OCI-LY1 (cell line): ENCODE results near the gene ZNF366.

ENCODE experiments used
- H2AFZ ChIP-seq: fragments of 200-600 bp; sonication (generic), shearing (Covaris generic); 2 replicates; pipeline ENCODE4 v1.6.0; 2014; ENCODE audit warnings: antibody characterized with exemption, mild to moderate bottlenecking, low read length
- H3F3A ChIP-seq: fragments of 200-600 bp; sonication (generic), shearing (Covaris generic); 2 replicates; pipeline ENCODE4 v1.6.0; 2014; ENCODE audit warnings: mild to moderate bottlenecking, antibody characterized with exemption, low read length, moderate library complexity; ENCODE audit not compliant: insufficient read depth
- H3K27ac ChIP-seq: fragments of 200-600 bp; sonication (generic); 2 replicates; pipeline ENCODE4 v1.5.1; 2014; ENCODE audit warnings: low read length, mixed run types, mild to moderate bottlenecking, low read depth; ENCODE audit not compliant: poor library complexity, severe bottlenecking
- H3K27me3 ChIP-seq: fragments of 200-600 bp; sonication (generic); 2 replicates; pipeline ENCODE4 v1.6.0; 2014; ENCODE audit warnings: antibody characterized with exemption, mild to moderate bottlenecking, low read length, moderate library complexity; ENCODE audit not compliant: insufficient read depth
- H3K36me3 ChIP-seq: fragments of 200-600 bp; sonication (generic); 2 replicates; pipeline ENCODE4 v1.6.1; 2014; ENCODE audit warnings: mild to moderate bottlenecking, antibody characterized with exemption, low read length, moderate library complexity, mixed read lengths; ENCODE audit not compliant: insufficient read depth
- H3K4me1 ChIP-seq: fragments of 200-600 bp; sonication (generic); 2 replicates; pipeline ENCODE4 v1.5.1; 2014; ENCODE audit warnings: mild to moderate bottlenecking, low read length, moderate library complexity; ENCODE audit not compliant: insufficient read depth, severe bottlenecking
- H3K4me2 ChIP-seq: fragments of 200-600 bp; sonication (generic), shearing (Covaris generic); 2 replicates; pipeline ENCODE4 v1.6.1; 2014; ENCODE audit warnings: low read length
- H3K4me3 ChIP-seq: fragments of 200-600 bp; sonication (generic); 2 replicates; pipeline ENCODE4 v1.5.1; 2014; ENCODE audit warnings: low read length, low read depth, mild to moderate bottlenecking, mixed read lengths; ENCODE audit not compliant: poor library complexity, severe bottlenecking
- H3K79me2 ChIP-seq: fragments of 200-600 bp; shearing (Covaris generic); 2 replicates; pipeline ENCODE4 v1.6.1; 2016; ENCODE audit warnings: mixed run types, low read length, mixed read lengths; ENCODE audit not compliant: insufficient read depth
- H3K9ac ChIP-seq: fragments of 200-600 bp; sonication (generic), shearing (Covaris generic); 2 replicates; pipeline ENCODE4 v1.6.1; 2014; ENCODE audit warnings: mild to moderate bottlenecking, low read length, mixed read lengths
- H3K9me2 ChIP-seq: fragments of 200-600 bp; sonication (generic), shearing (Covaris generic); 2 replicates; pipeline ENCODE4 v1.6.1; 2014; ENCODE audit warnings: low read depth, mild to moderate bottlenecking, low read length, mixed read lengths
- H3K9me3 ChIP-seq: fragments of 200-600 bp; shearing (Covaris generic); 2 replicates; pipeline ENCODE4 v1.6.1; 2014; ENCODE audit warnings: low read length, mixed read lengths
- H4K20me1 ChIP-seq: fragments of 200-600 bp; sonication (generic), shearing (Covaris generic); 2 replicates; pipeline ENCODE4 v1.6.0; 2016; ENCODE audit warnings: mild to moderate bottlenecking, low read length; ENCODE audit not compliant: insufficient read depth
- CTCF ChIP-seq: fragments of 200-600 bp; sonication (generic), shearing (Covaris generic); IDR thresholded peaks from 2 replicates; pipeline ENCODE4 v1.5.1; 2017; ENCODE audit warnings: mild to moderate bottlenecking, antibody characterized with exemption, low read length, moderate library complexity, mixed read lengths
- EZH2 ChIP-seq: fragments of 200-600 bp; sonication (generic), shearing (Covaris generic); IDR thresholded peaks from 2 replicates; pipeline ENCODE4 v1.8.0; 2017; ENCODE audit warnings: borderline replicate concordance, mixed run types, mild to moderate bottlenecking, antibody characterized with exemption, low read length, moderate library complexity, mixed read lengths

The ZNF366 gene

DNA sequence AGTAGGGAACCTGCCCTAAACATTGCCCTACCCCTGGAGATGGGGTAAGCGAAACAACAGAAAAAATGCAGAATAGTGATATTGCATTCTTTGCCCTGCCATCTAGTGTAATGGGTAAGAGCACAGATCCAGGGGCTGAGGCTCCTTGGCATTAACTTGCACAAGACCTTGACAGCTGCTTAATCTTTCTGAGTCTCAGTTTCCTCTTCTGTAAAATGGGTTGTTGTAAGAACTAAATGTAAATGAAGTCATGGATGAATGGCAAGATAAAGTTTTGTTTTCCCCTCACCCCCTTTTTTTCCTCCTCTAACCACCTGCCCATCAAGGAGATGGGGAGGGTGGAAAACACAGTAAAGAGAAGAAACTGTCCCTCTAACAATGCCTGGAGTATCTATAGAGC lies 47.7 kb upstream of the ZNF366 start:
- peaks cover 13% of the 10 kb centered on the region for H3K4me1 ChIP-seq
- H3K9me2 ChIP-seq: no peaks in the 10 kb centered on the region
- no peak overlapping the region for H2AFZ ChIP-seq
- no peaks in the 10 kb centered on the region for H3K36me3 ChIP-seq
- H3K4me2 ChIP-seq: no peak overlapping the region
- no peak overlapping the region for H3K4me3 ChIP-seq
- TF ChIP-seq EZH2 (no peak), CTCF (no peak)
- 0 out of 2 replicates have a peak, but pooled peaks cover 3% of the 10 kb centered on the region for H3K27me3 ChIP-seq
- no peaks in the 10 kb centered on the region for H4K20me1 ChIP-seq
- no peaks in the 10 kb centered on the region for H3K79me2 ChIP-seq
- no peak overlapping the region for H3K27ac ChIP-seq
- H3K9ac ChIP-seq: no peak overlapping the region
- H3F3A ChIP-seq: no peaks in the 10 kb centered on the region
- H3K9me3 ChIP-seq: no peaks in the 10 kb centered on the region

GRCh38 chr5:72552041-72552557 lies 44.9 kb upstream of the ZNF366 start:
- Histone ChIP-seq H3K27ac (no peak overlapping the region), H3K9ac (no peak overlapping the region), H3K36me3 (no peaks in the 10 kb centered on the region), H3K27me3 (0 out of 2 replicates have a peak, but pooled peaks cover 3% of the 10 kb centered on the region), H3K9me3 (no peaks in the 10 kb centered on the region), H3K4me3 (no peak overlapping the region), H3K79me2 (no peaks in the 10 kb centered on the region), H3F3A (no peaks in the 10 kb centered on the region), H3K4me2 (no peak overlapping the region), H4K20me1 (no peaks in the 10 kb centered on the region), H2AFZ (no peak overlapping the region), H3K4me1 (peaks cover 11% of the 10 kb centered on the region), H3K9me2 (no peaks in the 10 kb centered on the region)
- TF ChIP-seq EZH2 (no peak), CTCF (no peak)

DNA sequence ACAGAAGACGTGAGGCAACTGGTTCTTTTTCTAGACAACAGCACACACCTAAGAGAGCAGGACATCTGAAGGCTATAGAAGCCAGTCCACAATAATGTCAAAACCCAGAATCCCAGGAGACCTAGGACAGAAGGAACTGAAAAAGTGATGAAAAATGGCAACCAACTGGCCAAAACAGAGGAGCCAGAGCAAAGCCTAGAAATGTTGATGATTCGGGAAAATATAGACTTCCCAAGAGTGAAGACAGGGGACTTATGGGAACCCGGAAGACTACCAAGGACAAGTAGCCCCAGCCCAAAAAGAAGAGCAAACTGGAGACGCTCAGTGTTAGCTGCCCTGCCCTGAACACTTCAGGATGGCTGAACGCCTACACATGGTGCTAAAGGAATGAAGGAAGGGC lies 43.4 kb upstream of the ZNF366 start:
- H3K4me2 ChIP-seq: no peak overlapping the region
- no peak overlapping the region for H3K9ac ChIP-seq
- no peaks in the 10 kb centered on the region for H3F3A ChIP-seq
- H3K4me3 ChIP-seq: no peak overlapping the region
- 0 out of 2 replicates have a peak, but pooled peaks cover 3% of the 10 kb centered on the region for H3K27me3 ChIP-seq
- TF ChIP-seq EZH2 (no peak), CTCF (no peak)
- H3K9me2 ChIP-seq: no peaks in the 10 kb centered on the region
- H3K9me3 ChIP-seq: no peaks in the 10 kb centered on the region
- no peak overlapping the region for H2AFZ ChIP-seq
- H3K79me2 ChIP-seq: no peaks in the 10 kb centered on the region
- H3K36me3 ChIP-seq: no peaks in the 10 kb centered on the region
- H3K4me1 ChIP-seq: no peaks in the 10 kb centered on the region
- H4K20me1 ChIP-seq: no peaks in the 10 kb centered on the region
- H3K27ac ChIP-seq: no peak overlapping the region
